ENCODE results near the gene ULK2. TPM values are rescaled to one million over a fixed set of nuclear protein-coding genes. Genes with fewer than 3 reads are reported as not detected.

ULK2 gene
- polyA plus RNA-seq, 1 of the 3 experiments (the other 2 are of a cell fraction) = 18.0 TPM

DNA sequence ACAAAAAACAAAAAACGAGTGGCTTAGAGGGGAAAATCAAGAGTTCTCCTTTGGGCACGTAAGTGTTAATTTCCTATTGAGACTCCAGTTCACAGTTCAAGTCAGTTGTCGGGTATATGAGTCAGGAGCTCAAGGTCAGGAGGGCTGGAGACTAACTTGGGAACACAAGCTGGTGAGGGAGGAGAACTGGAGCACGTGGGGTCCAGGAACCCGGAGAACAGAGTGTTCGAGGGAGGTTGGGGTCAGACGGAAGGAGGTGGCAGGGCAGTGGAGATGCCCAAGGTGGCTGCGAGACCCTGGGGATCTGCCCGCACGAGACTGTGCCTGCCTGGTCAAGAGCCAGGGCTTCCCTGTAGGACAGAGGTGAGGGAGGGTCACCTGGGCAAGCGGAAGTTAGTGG is 131.7 kb downstream of the ULK2 start:
- ChIA-PET POLR2A (interaction anchor here (0.6 kb wide), 1 partner anchor 16 kb away, joined by 3 read pairs; no protein-coding TSS in a partner anchor), CTCF (interaction anchor here (0.7 kb wide), 1 partner anchor 9 kb away, joined by 3 read pairs; no protein-coding TSS in a partner anchor)
- no peak overlapping the region for H3K27ac ChIP-seq (ENCODE audit: low read depth in 2 of 2, low read length in 1 of 2)
- no peaks in the 10 kb centered on the region; a peak in 1 of 4 replicates for H3K4me1 ChIP-seq (ENCODE audit: control insufficient read depth in 1 of 2, insufficient read depth in 2 of 2, low read depth in 1 of 2, low read length in 1 of 2)
- H3F3A ChIP-seq (replicated peaks; ENCODE audit: insufficient read depth) = no peaks in the 10 kb centered on the region
- DNase-seq = no peak
- H3K4me2 ChIP-seq = no peak overlapping the region
- no peaks in the 10 kb centered on the region for H4K20me1 ChIP-seq (ENCODE audit: insufficient read depth)
- no peaks in the 10 kb centered on the region for H3K9me3 ChIP-seq
- no peak overlapping the region for H3K9ac ChIP-seq
- H3K27me3 ChIP-seq (ENCODE audit: insufficient read depth) = no peaks in the 10 kb centered on the region
- H3K36me3 ChIP-seq (replicated peaks in 1 of 2; ENCODE audit: control insufficient read depth in 1 of 2, insufficient read depth in 2 of 2, low read length in 1 of 2) = no peaks in the 10 kb centered on the region
- 73% methylated on average over 11 of the region's 11 CpGs for WGBS (ENCODE audit: low lambda C conversion rate)
- no peak overlapping the region for H3K4me3 ChIP-seq (ENCODE audit: low read depth in 2 of 2, low read length in 1 of 2)
- H3K9me2 ChIP-seq = no peaks in the 10 kb centered on the region
- no peak for TF ChIP-seq GATA2 (CRISPR knock-in tag; IDR thresholded peaks at IDR 0.05)
- TF ChIP-seq RAD21 (IDR thresholded peaks at IDR 0.05; ENCODE audit: low read length) = no peak
- TF ChIP-seq ELF1 (IDR thresholded peaks at IDR 0.05) = no peak
- TF ChIP-seq MEF2A (IDR thresholded peaks at IDR 0.05; ENCODE audit: borderline replicate concordance, low read depth) = no peak
- no peak for TF ChIP-seq TCF12 (IDR thresholded peaks at IDR 0.05)
- no peak for TF ChIP-seq SMC3 (IDR thresholded peaks at IDR 0.05; ENCODE audit: low read depth, low read length)
- no peak for TF ChIP-seq CHD2 (IDR thresholded peaks at IDR 0.05; ENCODE audit: low read length, partially characterized antibody)
- TF ChIP-seq, protein P1, sequence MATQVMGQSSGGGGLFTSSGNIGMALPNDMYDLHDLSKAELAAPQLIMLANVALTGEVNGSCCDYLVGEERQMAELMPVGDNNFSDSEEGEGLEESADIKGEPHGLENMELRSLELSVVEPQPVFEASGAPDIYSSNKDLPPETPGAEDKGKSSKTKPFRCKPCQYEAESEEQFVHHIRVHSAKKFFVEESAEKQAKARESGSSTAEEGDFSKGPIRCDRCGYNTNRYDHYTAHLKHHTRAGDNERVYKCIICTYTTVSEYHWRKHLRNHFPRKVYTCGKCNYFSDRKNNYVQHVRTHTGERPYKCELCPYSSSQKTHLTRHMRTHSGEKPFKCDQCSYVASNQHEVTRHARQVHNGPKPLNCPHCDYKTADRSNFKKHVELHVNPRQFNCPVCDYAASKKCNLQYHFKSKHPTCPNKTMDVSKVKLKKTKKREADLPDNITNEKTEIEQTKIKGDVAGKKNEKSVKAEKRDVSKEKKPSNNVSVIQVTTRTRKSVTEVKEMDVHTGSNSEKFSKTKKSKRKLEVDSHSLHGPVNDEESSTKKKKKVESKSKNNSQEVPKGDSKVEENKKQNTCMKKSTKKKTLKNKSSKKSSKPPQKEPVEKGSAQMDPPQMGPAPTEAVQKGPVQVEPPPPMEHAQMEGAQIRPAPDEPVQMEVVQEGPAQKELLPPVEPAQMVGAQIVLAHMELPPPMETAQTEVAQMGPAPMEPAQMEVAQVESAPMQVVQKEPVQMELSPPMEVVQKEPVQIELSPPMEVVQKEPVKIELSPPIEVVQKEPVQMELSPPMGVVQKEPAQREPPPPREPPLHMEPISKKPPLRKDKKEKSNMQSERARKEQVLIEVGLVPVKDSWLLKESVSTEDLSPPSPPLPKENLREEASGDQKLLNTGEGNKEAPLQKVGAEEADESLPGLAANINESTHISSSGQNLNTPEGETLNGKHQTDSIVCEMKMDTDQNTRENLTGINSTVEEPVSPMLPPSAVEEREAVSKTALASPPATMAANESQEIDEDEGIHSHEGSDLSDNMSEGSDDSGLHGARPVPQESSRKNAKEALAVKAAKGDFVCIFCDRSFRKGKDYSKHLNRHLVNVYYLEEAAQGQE (IDR thresholded peaks at IDR 0.05; ENCODE audit: low read depth, low read length) = no peak
- TF ChIP-seq POLR2AphosphoS5 (IDR thresholded peaks at IDR 0.05; ENCODE audit: low read depth, low read length) = no peak
- TF ChIP-seq TAF1 (IDR thresholded peaks at IDR 0.05; ENCODE audit: borderline replicate concordance, low read depth, low read length) = no peak
- TF ChIP-seq JUND (IDR thresholded peaks at IDR 0.05) = no peak
- TF ChIP-seq, protein P2, sequence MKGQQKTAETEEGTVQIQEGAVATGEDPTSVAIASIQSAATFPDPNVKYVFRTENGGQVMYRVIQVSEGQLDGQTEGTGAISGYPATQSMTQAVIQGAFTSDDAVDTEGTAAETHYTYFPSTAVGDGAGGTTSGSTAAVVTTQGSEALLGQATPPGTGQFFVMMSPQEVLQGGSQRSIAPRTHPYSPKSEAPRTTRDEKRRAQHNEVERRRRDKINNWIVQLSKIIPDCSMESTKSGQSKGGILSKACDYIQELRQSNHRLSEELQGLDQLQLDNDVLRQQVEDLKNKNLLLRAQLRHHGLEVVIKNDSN (IDR thresholded peaks at IDR 0.05; ENCODE audit: borderline replicate concordance, low read depth) = no peak
- TF ChIP-seq, protein P3, sequence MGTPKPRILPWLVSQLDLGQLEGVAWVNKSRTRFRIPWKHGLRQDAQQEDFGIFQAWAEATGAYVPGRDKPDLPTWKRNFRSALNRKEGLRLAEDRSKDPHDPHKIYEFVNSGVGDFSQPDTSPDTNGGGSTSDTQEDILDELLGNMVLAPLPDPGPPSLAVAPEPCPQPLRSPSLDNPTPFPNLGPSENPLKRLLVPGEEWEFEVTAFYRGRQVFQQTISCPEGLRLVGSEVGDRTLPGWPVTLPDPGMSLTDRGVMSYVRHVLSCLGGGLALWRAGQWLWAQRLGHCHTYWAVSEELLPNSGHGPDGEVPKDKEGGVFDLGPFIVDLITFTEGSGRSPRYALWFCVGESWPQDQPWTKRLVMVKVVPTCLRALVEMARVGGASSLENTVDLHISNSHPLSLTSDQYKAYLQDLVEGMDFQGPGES (IDR thresholded peaks at IDR 0.05; ENCODE audit: low read depth, low read length) = no peak
- no peak for TF ChIP-seq EZH2phosphoT487 (IDR thresholded peaks at IDR 0.05; ENCODE audit: borderline replicate concordance, low read depth)
- TF ChIP-seq EP300 (IDR thresholded peaks at IDR 0.05; ENCODE audit: borderline replicate concordance in 1 of 2, low read depth in 1 of 2, low read length in 1 of 2) = no peak
- no peak for TF ChIP-seq RCOR1 (IDR thresholded peaks at IDR 0.05; ENCODE audit: low read length)
- TF ChIP-seq, protein P4, sequence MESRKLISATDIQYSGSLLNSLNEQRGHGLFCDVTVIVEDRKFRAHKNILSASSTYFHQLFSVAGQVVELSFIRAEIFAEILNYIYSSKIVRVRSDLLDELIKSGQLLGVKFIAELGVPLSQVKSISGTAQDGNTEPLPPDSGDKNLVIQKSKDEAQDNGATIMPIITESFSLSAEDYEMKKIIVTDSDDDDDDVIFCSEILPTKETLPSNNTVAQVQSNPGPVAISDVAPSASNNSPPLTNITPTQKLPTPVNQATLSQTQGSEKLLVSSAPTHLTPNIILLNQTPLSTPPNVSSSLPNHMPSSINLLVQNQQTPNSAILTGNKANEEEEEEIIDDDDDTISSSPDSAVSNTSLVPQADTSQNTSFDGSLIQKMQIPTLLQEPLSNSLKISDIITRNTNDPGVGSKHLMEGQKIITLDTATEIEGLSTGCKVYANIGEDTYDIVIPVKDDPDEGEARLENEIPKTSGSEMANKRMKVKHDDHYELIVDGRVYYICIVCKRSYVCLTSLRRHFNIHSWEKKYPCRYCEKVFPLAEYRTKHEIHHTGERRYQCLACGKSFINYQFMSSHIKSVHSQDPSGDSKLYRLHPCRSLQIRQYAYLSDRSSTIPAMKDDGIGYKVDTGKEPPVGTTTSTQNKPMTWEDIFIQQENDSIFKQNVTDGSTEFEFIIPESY (IDR thresholded peaks at IDR 0.05; ENCODE audit: borderline replicate concordance, low read depth) = no peak
- H2AFZ ChIP-seq (ENCODE audit: low read depth) = no peak overlapping the region
- no peaks in the 10 kb centered on the region for H3K79me2 ChIP-seq (ENCODE audit: insufficient read depth)

Measured in SK-N-SH (cell line).